Activated T-helper 9 cell treated with anti-CD3 and anti-CD28 coated beads, Interleukin-2, amount 50 U/mL, for 16 hours (primary cell): ENCODE data around the gene NTMT1.
"Not testable (repeated sequence)": the region's sequence is repeated elsewhere in the genome, so short reads cannot be mapped to it uniquely, and the experiment has no call there.

Experiments used
- DNase-seq: peaks from one replicate; pipeline ENCODE4 v3.0.0-alpha.2; 2020; ENCODE audit warnings: low read depth

NTMT1 gene

DNA sequence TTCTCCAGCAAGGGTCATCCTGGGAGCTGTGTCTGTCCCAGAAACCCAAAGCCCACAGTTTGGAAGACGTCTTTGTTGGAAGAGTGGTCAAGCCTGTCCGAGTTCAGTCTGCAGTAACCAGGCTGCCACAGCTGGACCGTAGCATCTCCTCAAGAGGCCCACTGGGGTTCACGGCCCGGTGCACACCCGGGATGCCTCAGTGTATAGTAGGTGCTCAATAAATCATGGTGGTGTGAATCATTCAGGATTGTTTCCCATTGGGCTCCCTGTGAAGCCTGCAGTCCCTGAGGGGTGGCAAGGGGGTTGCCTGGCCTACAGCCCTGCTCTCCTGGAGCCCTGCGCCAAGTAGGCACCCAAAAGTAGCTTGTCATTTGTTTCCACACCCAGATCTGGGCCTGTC, 29.2 kb downstream of the NTMT1 start:
- no peak for DNase-seq

DNA sequence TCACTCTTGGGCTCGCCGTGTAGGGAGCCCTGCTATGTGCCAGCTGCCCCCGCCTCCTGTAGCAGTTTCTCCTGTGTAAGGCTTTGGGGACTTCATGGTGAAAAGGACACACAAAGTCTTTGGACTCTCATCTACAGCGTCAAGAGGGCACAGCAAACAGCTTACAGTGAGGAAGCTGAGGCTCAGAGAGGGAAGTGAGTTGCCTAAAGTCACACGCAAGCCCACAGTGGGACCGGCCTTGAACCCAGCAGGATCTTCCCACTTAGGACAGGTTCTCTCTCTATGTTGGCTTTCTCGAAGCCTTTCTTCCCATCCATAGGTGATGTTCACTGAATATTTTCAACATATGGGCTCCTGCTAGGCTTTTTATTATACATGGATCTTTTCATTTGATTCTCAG, 29.7 kb downstream of the NTMT1 start:
- DNase-seq = no peak

DNA sequence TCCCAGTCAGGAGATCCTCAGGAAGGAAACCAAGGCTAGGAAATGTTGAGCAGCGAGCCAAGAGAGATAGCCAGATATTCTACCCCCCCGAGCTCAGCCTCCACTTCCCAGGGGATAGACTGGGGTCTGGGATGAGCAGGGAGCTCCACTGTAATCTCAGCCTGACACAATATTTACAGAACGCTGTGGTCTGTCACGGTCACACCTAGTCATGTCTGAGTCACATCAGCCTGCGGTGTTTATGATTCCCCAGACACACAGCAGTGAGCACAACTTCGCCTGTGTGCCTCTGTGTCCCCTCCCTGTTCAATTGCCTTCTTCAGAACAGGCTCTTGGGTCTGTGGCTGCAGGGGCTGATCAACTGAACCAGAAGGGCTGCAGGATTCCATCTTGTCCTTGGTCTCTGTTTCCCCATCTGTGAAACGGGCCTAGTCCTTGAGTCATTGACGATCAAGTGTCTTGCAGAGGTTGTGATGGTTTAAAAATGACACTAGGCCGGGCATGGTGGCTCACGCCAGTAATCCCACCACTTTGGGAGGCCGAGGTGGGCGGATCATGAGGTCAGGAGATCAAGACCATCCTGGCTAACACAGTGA, 30.9 kb downstream of the NTMT1 start:
- no peak for DNase-seq

DNA sequence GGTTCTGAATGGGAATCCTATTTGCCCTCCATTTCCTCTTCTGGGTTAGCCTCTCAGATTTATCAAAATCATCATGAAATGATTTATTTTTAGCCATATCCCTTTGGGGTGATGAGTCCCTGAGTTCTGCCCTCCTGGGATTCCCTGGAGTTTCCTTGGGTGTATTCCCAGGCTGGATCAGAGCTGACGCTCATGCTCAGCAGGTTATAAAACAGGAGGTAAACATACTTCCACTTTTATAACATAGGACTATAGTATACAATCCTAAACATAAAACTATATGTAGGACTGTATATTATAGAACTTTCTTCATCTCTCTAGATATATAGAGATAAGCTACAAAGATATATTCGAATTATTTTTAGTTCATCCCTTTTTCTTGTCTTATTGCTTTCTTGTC, 35.1 kb downstream of the NTMT1 start:
- DNase-seq = no peak

DNA sequence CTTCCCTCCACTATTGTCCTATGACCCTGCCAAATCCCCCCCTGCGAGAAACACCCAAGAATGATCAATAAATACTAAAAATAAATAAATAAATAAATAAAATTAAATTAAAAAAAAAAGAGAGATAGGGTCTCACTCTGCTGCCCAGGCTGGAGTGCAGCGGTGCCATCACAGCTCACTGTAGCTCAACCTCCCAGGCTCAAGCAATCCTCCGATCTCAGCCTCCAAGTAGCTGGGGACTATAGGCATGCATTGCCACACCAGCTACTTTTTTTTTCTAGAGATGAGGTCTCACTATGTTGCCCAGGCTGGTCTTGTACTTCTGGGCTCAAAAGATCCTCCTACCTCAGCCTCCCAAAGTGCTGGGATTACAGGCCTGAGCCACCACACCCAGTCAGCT, 36.3 kb downstream of the NTMT1 start:
- DNase-seq = not testable (repeated sequence)

DNA sequence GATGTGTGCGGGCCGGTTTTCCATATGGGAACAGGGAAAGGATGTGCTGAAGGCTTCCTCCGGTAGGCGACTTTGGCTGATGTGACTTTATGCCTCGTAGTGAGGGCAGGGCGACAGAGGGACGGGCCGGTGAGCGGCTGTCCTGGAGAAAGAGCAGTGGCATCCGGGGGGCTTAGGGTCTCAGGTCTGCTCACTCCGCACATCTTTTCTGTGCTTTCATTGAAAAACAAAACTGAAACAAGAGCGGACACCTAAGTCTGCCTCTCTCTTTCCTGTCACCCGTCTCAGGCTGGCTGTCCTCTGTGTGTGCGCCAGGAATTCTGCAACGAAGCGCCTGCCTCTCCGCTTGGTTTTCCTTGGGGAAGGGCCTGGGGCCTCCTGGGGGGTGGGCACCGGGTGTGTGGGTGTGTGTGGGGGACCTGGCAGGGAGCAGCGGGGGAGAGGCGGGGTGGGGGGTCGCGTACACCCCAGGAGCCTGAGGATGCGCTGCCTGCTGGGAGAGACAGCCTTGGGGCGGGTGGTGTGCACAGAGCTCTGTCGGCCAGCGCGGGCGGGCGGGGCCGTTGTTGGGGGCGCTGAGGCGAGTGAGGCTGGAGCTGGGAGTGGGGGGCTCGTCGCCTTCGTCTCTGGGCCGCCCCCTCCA, 38.9 kb downstream of the NTMT1 start:
- DNase-seq = no peak

DNA sequence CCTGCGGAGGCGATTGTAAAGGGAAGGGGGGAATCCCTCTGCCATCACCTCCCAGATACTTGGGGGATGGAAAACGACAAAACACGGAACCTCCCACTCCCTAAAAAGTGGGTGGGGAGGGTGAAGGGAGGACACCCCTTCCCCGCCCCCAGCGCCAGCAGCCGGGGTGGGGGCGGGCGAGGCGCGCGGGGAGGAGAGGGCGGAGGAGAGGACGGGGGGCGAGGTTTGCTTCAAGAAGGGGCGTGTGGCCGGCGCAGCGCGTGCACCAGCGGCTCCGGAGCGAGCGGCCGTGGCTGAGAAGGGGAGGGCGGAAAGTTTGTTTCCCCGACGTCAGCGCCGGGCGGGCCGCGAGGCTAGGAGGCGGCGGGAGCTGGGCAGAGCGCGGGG, 39.4 kb downstream of the NTMT1 start, which contains the start of gene PRRX2:
PRRX2 (plus strand) TSS at position 259 of the 387 bp plus-strand sequence. CDS start 221 bp downstream, outside the sequence.
- DNase-seq = no peak

DNA sequence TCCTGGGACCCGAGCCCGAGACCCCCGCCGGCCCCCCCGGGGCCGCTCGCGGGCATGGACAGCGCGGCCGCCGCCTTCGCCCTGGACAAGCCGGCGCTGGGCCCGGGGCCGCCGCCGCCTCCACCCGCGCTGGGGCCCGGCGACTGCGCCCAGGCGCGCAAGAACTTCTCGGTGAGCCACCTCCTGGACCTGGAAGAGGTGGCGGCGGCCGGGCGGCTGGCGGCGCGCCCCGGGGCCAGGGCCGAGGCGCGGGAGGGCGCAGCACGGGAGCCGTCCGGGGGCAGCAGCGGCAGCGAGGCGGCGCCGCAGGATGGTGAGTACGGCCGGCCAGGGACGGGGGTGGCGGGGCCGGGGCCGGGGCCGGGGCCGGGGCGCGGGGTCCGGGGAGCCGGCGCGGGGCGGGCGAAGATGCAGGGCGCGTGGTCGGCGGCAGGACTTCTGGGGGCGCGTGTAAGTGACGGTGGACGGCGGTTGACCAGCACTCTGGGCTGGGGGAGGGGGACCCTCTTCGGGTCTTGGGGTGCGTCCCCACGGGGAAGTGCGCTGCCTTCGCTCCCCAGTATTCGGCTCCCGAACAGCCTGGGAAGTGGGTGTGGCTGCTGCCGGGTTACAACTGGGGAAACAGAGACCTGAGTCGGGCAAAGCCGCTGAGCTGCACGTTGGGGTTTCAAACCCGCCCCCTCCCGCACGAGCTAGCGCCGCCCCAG, 40.0 kb downstream of the NTMT1 start:
- no peak for DNase-seq

DNA sequence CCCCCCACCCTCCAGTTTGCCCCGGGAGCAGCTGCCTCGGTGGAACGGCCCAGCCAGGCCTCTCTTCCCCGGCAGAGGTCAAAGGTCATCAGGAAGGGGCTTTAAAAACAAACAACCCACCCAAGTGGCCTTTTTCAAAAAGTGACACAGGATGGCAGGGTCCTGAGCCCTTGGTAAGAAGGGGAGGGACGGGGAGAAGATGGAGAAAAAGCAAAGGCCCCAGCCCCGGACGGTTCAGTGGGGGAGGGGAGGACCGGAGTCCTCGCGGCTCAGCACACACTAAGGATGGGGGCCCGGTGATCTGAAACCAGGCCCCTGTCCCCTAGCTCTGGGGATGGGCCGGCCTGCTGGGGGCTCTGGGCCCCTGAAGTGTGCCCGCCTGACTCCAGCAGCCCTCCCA, 40.6 kb downstream of the NTMT1 start:
- DNase-seq = no peak

DNA sequence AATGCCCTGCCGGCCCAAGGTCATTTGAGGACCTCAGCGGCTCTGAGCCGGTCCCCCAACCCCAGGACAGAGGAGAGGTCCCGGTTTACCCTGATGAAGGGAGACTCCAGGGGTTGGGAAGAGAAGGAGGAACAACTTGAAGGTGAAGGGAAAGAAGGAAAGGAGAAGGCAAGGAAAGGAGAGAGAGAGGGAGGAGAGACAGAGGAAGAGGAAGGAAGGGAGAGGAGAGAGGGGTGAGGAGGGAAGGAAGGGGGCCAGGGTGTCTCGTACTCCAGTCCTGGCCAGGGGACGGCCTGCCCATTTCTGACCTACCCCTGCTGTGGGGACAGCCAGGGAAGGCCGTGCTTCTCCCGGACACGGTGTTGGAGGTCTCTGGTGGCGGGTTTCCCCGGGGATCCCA, 41.4 kb downstream of the NTMT1 start:
- DNase-seq = no peak

DNA sequence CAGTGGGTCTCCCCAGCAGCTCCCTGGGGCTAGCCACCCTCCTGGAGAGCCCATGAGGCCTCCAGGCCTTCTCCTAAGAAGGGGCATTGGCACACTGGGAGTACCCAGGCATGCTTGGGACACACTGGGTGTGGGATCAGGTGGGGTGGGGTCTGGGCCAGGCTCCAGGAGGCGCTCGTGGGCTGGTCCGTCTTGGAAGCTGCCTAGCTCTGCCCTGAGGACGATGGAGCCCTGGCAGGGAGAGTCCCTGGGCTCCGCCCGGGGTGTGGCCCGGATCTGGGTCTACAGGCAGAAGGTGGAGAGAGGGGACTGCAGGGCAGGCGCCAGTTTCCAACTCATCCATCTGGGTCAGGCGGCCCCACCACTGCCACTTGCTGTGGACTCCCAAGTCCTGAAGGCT, 41.9 kb downstream of the NTMT1 start:
- no peak for DNase-seq

DNA sequence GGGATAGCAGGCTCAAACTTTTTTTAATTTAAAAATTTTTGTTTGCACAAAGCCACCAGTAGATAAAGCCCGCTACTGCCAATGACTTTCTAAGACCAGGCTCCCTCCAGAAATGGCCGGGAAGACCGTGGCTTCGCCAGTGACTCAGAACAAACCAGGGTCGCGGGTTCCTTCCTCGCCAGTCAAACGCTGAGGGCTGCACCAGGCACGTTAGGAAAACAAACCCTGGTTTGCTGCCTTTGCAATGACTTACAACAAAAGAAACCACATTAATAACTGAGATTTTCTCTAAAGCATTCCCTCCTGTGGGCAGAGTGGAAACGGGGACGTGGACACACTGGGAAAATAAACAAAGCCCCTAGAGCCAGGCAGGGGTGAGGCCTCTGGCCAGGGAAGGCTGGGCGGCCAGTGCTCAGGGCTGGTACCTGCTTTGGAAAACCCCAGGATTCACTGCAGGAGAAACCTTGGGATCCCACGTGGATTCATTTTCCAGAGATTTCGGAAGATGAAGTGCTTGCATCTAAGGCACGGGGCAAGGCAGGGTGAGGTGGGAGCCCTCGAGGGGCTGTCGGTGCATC, 43.3 kb downstream of the NTMT1 start:
- no peak for DNase-seq

DNA sequence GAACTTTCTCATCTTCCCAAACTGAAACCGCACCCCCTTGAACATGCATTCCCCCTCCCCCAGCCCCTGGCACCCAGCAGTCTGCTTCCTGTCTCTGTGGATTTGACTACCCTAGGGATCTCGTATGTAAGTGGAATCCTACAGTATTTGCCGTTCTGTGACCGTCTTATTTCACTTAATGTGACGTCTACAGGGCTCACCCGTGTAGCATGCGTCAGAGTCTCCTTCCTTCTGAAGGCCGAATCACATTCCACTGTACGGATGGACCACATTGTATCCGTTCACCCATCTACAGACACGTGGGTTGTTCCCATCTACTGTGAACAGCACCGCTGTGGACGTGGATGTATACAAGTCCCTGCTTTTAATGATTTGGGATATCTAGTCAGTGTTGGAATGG, 44.0 kb downstream of the NTMT1 start:
- no peak for DNase-seq

DNA sequence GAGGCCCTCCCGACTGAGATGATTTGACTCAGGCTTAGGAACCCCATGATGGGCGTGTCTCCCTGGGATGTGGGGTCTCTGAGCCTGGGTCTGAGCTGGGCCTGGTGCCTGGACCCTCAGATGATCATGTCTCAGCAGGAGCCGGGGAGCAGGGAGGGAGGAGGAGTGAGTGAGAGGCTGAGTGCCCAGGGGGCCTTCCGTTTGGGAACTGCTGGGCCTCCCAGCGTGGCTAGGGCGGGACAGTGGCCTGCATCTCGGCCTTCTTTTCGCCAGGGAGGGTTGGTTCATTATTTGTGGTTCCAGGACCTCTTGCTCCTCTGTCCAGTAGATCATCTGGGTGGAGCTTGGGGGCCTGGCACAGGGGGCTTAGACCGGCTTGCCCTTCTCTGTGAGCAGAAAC, 45.1 kb downstream of the NTMT1 start:
- DNase-seq = no peak

DNA sequence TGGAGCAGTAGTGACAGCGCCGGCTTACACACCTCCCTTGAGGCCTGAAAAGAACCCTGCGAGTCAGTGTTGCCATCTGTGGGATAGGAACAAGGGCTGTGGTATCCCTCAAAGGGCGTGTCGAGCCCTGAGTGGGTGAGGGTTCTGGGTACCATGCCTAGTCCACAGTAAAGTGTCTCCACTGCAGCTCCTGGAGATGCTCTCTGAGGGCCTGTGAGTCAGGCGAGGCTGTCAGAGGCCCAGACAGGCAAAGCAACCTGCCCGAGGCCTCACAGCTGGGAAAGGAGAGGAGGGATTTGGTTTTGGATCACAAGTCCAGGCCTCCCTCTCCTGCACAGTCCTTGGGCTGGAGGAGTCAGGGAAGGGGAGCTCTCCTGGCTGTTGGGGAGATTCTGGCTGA, 45.6 kb downstream of the NTMT1 start:
- no peak for DNase-seq

DNA sequence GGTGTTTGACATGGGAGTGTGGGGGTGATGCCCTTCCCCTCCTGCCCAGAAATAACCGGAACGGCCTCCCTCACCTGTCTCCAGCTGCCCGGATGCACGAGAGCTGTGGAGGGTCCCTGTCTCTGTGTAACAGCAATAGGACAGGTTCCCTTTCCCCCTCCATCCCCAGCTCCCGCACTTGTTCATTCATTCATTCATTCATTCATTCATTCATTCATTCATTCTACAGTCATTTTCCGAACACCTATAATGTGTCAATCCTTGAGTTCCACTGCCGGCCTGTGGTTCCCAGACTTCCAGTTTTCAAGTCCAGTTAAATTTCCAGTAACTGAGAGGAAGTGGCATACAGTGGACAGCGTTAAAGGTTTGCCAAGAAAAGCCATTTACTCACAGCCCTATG, 46.7 kb downstream of the NTMT1 start:
- no peak for DNase-seq

DNA sequence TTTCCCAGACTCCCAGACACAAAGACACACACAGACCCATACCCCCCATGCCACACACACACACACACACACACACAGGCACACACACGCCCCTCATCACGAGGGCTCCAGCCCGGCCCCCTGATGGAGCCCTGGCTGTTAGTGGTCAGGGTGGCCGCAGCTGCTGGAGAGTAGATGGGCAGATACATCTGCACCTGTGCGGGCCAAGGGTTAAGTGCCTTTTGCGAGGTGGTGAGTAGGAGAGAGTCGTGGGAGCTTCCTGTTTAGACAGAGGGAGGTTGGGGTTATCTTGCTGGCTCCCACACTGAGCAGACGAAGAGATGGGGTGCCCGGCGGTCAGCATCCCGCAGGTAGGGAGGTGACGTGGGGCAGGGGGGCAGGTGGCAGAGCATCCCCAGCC, 47.6 kb downstream of the NTMT1 start:
- DNase-seq = no peak

DNA sequence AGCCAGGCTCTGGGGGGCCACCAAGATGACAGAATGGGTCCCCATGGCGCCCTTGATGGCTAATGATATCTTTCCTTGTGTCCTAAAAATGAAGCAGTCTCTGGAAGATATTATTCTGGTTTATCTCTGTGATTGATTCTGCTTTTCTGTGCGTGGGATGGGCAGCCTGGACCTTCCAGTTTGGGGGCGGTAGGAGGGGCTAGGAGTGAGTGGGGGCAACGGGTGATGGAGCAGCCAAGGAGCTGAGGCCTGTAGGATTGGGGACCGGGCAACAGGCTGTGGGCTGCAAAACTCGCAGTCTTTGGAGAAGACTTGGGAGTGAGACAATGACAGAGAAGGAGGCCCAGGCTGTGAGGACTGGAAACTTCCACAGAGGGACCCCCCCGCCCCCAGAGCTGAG, 48.3 kb downstream of the NTMT1 start:
- DNase-seq = no peak

DNA sequence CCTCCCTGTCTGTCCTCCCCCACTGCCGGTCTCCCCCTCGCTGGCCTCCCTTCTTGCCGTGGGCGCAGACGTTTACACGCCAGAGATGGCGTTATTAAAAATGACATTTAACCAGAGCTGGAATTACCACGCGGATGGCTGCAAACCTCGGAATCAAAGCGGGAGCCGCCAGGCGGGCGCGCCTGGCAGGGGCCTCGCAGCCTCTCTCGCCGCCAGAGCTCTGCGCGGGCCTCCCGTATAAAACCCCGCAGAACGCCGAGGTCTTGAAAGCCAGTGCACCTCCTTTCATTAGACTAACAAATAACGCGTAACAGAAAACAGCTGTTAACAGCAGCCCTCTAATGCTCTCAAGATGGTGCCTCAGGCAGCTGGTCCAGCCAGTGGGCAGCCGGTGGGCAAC, 49.7 kb downstream of the NTMT1 start:
- DNase-seq = no peak

DNA sequence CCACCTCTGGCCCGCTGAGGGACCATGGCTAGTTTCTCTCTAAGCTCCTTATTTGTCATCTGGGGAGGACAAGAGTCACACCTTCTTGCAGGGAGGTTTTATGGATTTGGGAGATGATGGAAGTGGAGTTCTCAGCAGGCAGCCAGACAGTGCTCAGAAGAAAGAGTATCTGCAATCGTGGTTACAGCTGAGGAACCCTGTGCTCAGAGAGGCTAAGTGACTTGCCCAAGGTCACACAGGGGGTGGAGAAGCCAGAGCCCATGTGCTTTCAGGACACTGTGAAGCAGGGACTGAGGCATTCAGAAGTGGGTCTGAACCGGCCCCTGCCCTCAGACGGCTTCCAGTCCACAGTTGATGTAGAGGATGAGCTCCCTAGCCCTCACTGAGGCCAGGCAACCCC, 50.3 kb downstream of the NTMT1 start:
- DNase-seq = no peak

DNA sequence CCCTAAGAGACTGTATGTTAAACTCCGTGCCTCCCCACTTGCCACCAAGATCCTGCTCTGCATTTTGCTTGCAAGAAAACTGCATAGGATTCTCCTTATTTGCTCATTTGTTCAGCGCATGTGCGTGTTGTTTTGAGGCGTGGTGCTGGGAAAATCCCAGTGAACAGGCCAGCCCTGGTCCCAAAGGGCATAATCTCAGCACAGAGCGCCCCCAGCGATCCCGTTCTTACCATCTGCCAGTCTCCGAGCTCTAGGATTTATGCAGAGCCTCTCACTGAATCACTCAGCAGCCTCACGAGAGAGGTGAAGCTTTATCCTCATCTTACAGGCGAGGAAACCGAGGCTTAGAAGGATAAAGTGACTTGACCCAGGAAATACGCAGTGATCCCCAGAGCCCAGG, 51.0 kb downstream of the NTMT1 start:
- no peak for DNase-seq

DNA sequence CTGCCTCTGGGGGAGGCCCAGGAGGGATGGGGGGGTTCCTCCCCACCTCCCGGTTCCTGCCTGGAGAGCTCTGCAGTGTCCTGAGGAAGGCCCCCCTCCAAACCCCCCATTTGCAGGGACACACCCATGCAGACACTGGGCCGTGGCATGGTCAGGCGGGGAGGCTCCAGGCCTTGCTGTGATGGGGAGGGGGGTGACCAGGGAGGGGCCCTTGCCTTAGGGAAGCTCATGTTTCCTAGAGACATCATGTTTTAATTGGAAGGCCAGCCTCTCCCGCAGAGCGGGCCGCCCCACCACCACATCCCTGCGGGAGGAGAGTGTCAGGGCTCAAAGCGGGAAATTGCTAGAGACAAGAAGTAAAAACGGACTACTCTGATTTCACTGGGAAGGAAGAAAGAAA, 51.5 kb downstream of the NTMT1 start:
- no peak for DNase-seq

DNA sequence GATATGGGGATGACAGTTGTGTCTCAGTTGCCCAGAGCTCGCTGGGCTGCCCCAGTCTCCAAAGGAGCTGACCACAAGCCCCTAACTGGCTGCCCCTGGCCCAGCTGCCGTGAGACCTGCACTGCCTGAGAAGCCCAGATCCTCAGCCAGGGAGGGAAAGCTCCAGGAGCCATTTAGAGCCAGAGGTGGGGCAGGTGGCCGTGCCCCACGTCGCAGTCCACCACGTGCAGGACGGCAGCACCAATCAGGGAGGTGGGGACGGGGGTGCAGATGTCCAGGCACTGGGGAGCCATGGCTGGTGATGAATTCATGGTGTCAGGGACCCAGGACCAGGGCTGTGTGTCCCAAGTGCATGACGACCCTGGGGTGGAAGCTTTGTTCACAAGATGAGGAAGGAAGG, 52.9 kb downstream of the NTMT1 start:
- DNase-seq = no peak
